Small intestine (tissue), 16 donors: ENCODE measurements around the gene PEX11G. TPM values are rescaled to one million over a fixed set of nuclear protein-coding genes. Genes with fewer than 3 reads are reported as not detected.

Experiments used
- DNase-seq, 2 donors: peaks; one replicate each; pipeline versions ENCODE4 v3.0.0 to v3.0.0-alpha.2; 2013
- FAIRE-seq: peaks from 2 replicates; lab custom pipeline; 2012; peaks lifted over from hg19 to GRCh38; lab: Jason Lieb, UNC
- H3K27ac ChIP-seq, 3 donors: one replicate each; pipeline ENCODE4 v1.5.1; 2013; ENCODE audit warnings: low read length in 2 of 3, mild to moderate bottlenecking in 2 of 3, control low read depth in 1 of 3, inconsistent platforms in 1 of 3, low read depth in 1 of 3, moderate library complexity in 1 of 3
- H3K27me3 ChIP-seq, 3 donors: one replicate each; pipeline ENCODE4 v1.6.1; 2013; ENCODE audit warnings: low read length in 3 of 3, inconsistent platforms in 1 of 3; ENCODE audit not compliant: control insufficient read depth in 3 of 3, insufficient read depth in 3 of 3
- H3K36me3 ChIP-seq, 3 donors: one replicate each; pipeline ENCODE4 v1.6.1; 2013; ENCODE audit warnings: low read length in 3 of 3, inconsistent platforms in 1 of 3, low read depth in 1 of 3, mild to moderate bottlenecking in 1 of 3, moderate library complexity in 1 of 3; ENCODE audit not compliant: control insufficient read depth in 3 of 3, insufficient read depth in 2 of 3
- H3K4me1 ChIP-seq, 3 donors: one replicate each; pipeline ENCODE4 v1.6.1; 2013; ENCODE audit warnings: low read length in 2 of 3, inconsistent platforms in 1 of 3, low read depth in 1 of 3, mild to moderate bottlenecking in 1 of 3, moderate library complexity in 1 of 3; ENCODE audit not compliant: control insufficient read depth in 3 of 3, insufficient read depth in 2 of 3
- H3K4me3 ChIP-seq, 3 donors: one replicate each; pipeline ENCODE4 v1.5.1; 2013; ENCODE audit warnings: low read length in 3 of 3, control low read depth in 1 of 3, inconsistent platforms in 1 of 3, low read depth in 1 of 3, mild to moderate bottlenecking in 1 of 3, moderate library complexity in 1 of 3
- H3K9me3 ChIP-seq, 2 donors: one replicate each; pipeline ENCODE4 v1.6.1; 2013; ENCODE audit warnings: low read depth in 1 of 2, low read length in 1 of 2; ENCODE audit not compliant: control insufficient read depth in 2 of 2, insufficient read depth in 1 of 2
- WGBS, 3 donors: extraction: QIAGEN DNeasy Blood & Tissue Kit; methylation state at CpG; one replicate each; pipeline ENCODE4 v1.1.7; 2013; 5-methylcytosine and 5-hydroxymethylcytosine counted together
- long read RNA-seq, 10 donors: transcript quantifications; one replicate each; lab custom pipeline, GENCODE V29; 2026
- polyA plus RNA-seq, 4 donors: library from polyadenylated mRNA; stranded (reverse) in 3 of 4; unstranded in 1 of 4; fragments of 200-250 nt in 3 of 4; fragments of 120-200 nt in 1 of 4; gene quantifications; one replicate each; pipeline versions ENCODE4 v1.2.1 to v1.2.3, GENCODE V29; 2013
- donor health status: healthy with polysubstance abuse.
- donor health status: control.
- donor health status: control.
- donor health status: Bipolar disorder and iron deficiency.
- donor health status: healthy.

PEX11G gene
- 10 to 100 TPM in 2 of 4 donors, 1 to 10 TPM in 2; 9.2 to 19.9 (median 14.4) TPM for polyA plus RNA-seq
- long read RNA-seq, donor 1 = 0 reads
- long read RNA-seq, donor 2, transcript PEX11G-201 (5 exons, 1,062 nt) = major isoform, 6 of 6 reads
- long read RNA-seq, donor 2, partial matches to known transcripts = 0 of 6 reads
- long read RNA-seq, donor 2, other reads (novel, unspliced or antisense) = 0 of 6 reads
- long read RNA-seq, donor 3, partial matches to known transcripts = 0 of 3 reads
- long read RNA-seq, donor 3, other reads (novel, unspliced or antisense) = 0 of 3 reads
- long read RNA-seq, donor 4 = 0 reads
- long read RNA-seq, donor 5, partial matches to known transcripts = 0 of 2 reads
- long read RNA-seq, donor 5, other reads (novel, unspliced or antisense) = 0 of 2 reads
- long read RNA-seq, donor 6, partial matches to known transcripts = 0 of 1 reads
- long read RNA-seq, donor 6, other reads (novel, unspliced or antisense) = 0 of 1 reads
- long read RNA-seq, donor 7, partial matches to known transcripts = 0 of 4 reads
- long read RNA-seq, donor 7, other reads (novel, unspliced or antisense) = 0 of 4 reads
- long read RNA-seq, donor 8 = 0 reads
- long read RNA-seq, donor 9 = 0 reads
- long read RNA-seq, donor 10, partial matches to known transcripts = 0 of 33 reads
- long read RNA-seq, donor 10, other reads (novel, unspliced or antisense) = 31 of 33 reads

GRCh38 chr19:7488736-7489353 lies at the start of gene PEX11G:
Gene PEX11G, minus strand, starts transcription at chr19:7489035. Its CDS starts 25 bp downstream, at chr19:7489010.
- Histone ChIP-seq H3K9me3 (no peaks in the 10 kb centered on the region), H3K4me3 (peak within 1 kb of the TSS; percentile 40 to 62 (median 61)), H3K27ac (peak within 1 kb of the TSS; percentile 88 to 98 (median 89)), H3K4me1 (peaks cover 0 to 22% (median 3%) of the 10 kb centered on the region in 3 donors), H3K36me3 (peaks cover 0 to 11% (median 0%) of the 10 kb centered on the region in 3 donors), H3K27me3 (no peaks in the 10 kb centered on the region)
- 0 to 1% (median 1%) methylated on average over 23 to 49 of the region's 49 CpGs for WGBS, 3 donors
- no peak for FAIRE-seq
- peak; percentile 92 to 97 for DNase-seq

GRCh38 chr19:7535998-7536695 lies 47.3 kb upstream of the PEX11G start:
- no peaks in the 10 kb centered on the region for H3K9me3 ChIP-seq
- H3K4me1 ChIP-seq = peaks cover 0 to 8% (median 0%) of the 10 kb centered on the region in 3 donors
- peak in 1 of 2 donors; percentile 28 for DNase-seq
- H3K36me3 ChIP-seq = peaks cover 11 to 50% (median 11%) of the 10 kb centered on the region in 3 donors
- peak overlapping the region; percentile 90 to 99 (median 93) for H3K4me3 ChIP-seq
- WGBS, 3 donors = 17 to 22% (median 18%) methylated on average over 25 to 30 of the region's 30 CpGs
- H3K27me3 ChIP-seq = no peaks in the 10 kb centered on the region
- H3K27ac ChIP-seq = peak overlapping the region; percentile 95
- no peak for FAIRE-seq

GRCh38 chr19:7535047-7535997 lies 46.5 kb upstream of the PEX11G start, which contains the start of gene PNPLA6:
Gene PNPLA6, plus strand, starts transcription at chr19:7535717. Its CDS starts 72 bp downstream, at chr19:7535789.
- peak within 1 kb of the TSS; percentile 95 for H3K27ac ChIP-seq
- peaks cover 0 to 8% (median 0%) of the 10 kb centered on the region in 3 donors for H3K4me1 ChIP-seq
- WGBS, 3 donors = 0% methylated on average over 67 to 76 of the region's 76 CpGs
- H3K36me3 ChIP-seq = peaks cover 9 to 45% (median 11%) of the 10 kb centered on the region in 3 donors
- no peak for FAIRE-seq
- H3K9me3 ChIP-seq = no peaks in the 10 kb centered on the region
- H3K4me3 ChIP-seq = peak within 1 kb of the TSS; percentile 90 to 99 (median 93)
- no peaks in the 10 kb centered on the region for H3K27me3 ChIP-seq
- peak; percentile 92 to 99 for DNase-seq

GRCh38 chr19:7534531-7535046 lies 45.8 kb upstream of the PEX11G start:
- Histone ChIP-seq H3K36me3 (peaks cover 2 to 46% (median 9%) of the 10 kb centered on the region in 3 donors), H3K4me1 (peaks cover 0 to 8% (median 0%) of the 10 kb centered on the region in 3 donors), H3K27me3 (no peaks in the 10 kb centered on the region), H3K4me3 (peak overlapping the region; percentile 90 to 99 (median 93)), H3K9me3 (no peaks in the 10 kb centered on the region), H3K27ac (peak overlapping the region; percentile 95)
- DNase-seq (peak; percentile 44 to 71), FAIRE-seq (no peak)
- 0 to 1% (median 0%) methylated on average over 27 of the region's 27 CpGs for WGBS, 3 donors

GRCh38 chr19:7533925-7534480 lies 45.2 kb upstream of the PEX11G start:
- peak; percentile 90 to 94 for DNase-seq
- H3K4me3 ChIP-seq = peak overlapping the region; percentile 90 to 99 (median 93)
- H3K4me1 ChIP-seq = peaks cover 0 to 8% (median 0%) of the 10 kb centered on the region in 3 donors
- H3K27ac ChIP-seq = peak overlapping the region; percentile 95
- no peaks in the 10 kb centered on the region for H3K9me3 ChIP-seq
- 0% methylated on average over 34 to 41 of the region's 41 CpGs for WGBS, 3 donors
- FAIRE-seq = no peak
- H3K27me3 ChIP-seq = no peaks in the 10 kb centered on the region
- H3K36me3 ChIP-seq = peaks cover 2 to 48% (median 9%) of the 10 kb centered on the region in 3 donors

- Histone ChIP-seq H3K4me1 (peaks cover 0 to 8% (median 0%) of the 10 kb centered on the region in 3 donors), H3K36me3 (peaks cover 1 to 49% (median 3%) of the 10 kb centered on the region in 3 donors), H3K4me3 (peak overlapping the region in 2 of 3 donors; percentile 93 to 99), H3K9me3 (no peaks in the 10 kb centered on the region), H3K27me3 (no peaks in the 10 kb centered on the region), H3K27ac (peak overlapping the region; percentile 66 to 95 (median 95))
- DNase-seq (peak; percentile 60), FAIRE-seq (no peak)
- WGBS, 3 donors = 16 to 32% (median 23%) methylated on average over 26 to 30 of the region's 30 CpGs
These were observed 44.5 kb upstream of the PEX11G start for GRCh38 chr19:7533281-7533885.
